Hepatocyte (in vitro differentiated cells): ENCODE data around the gene NAT10.

ENCODE experiments used
- CTCF ChIP-seq: fragments of 200-600 bp; sonication (generic); IDR thresholded peaks from 2 replicates; pipeline ENCODE4 v1.5.1; 2016; ENCODE audit warnings: antibody characterized with exemption, mild to moderate bottlenecking; ENCODE audit not compliant: poor library complexity
- EZH2 ChIP-seq: fragments of 200-600 bp; sonication (generic); IDR thresholded peaks from 2 replicates; pipeline ENCODE4 v1.6.1; 2016; ENCODE audit warnings: antibody characterized with exemption, mild to moderate bottlenecking, borderline replicate concordance

GRCh38 chr11:34185926-34186841 is 80.8 kb downstream of the NAT10 start:
- TF ChIP-seq CTCF: no peak
- TF ChIP-seq EZH2: no peak
